PC-3 (cell line): ENCODE measurements around the gene AEN. TPM values are rescaled to one million over a fixed set of nuclear protein-coding genes. Genes with fewer than 3 reads are reported as not detected.

Source experiments
- ATAC-seq: fragments of 200-7000 bp; cut with Tn5 transposase; 2 replicates; pipeline ENCODE4 v1.9.1; 2020; ENCODE audit warnings: mild to moderate bottlenecking, moderate library complexity
- BruUV-seq: library from RNA; stranded (reverse); fragments of 400-500 nt; replicated peaks from 2 replicates; lab custom pipeline; 2021; lab: Mats Ljungman, UMichigan
- CTCF ChIA-PET: fragments of 300-600 bp; sonication (Branson Sonifier 250); formaldehyde crosslinking; loops from one replicate; lab custom pipeline; 2022; ENCODE audit warnings: antibody characterized with exemption; lab: Charles Lee
- POLR2A ChIA-PET: fragments of 300-600 bp; sonication (Branson Sonifier 250); formaldehyde crosslinking; loops from one replicate; lab custom pipeline; 2022; ENCODE audit warnings: antibody characterized with exemption; ENCODE audit not compliant: unreplicated experiment; lab: Charles Lee
- DNase-seq: peaks from one replicate; pipeline ENCODE4 v3.0.0-alpha.2; 2015
- H2AFZ ChIP-seq: fragments of 300-600 bp; sonication (generic); 2 replicates; pipeline ENCODE4 v1.6.0; 2016; ENCODE audit warnings: antibody characterized with exemption, low read length
- H3F3A ChIP-seq: fragments of 300-600 bp; sonication (generic); one replicate; pipeline ENCODE4 v1.6.0; 2017; ENCODE audit warnings: antibody characterized with exemption, low read length, control low read depth, mild to moderate bottlenecking; ENCODE audit not compliant: unreplicated experiment
- H3K27ac ChIP-seq: fragments of 300-600 bp; sonication (generic); 2 replicates; pipeline ENCODE4 v1.5.1; 2016; ENCODE audit warnings: mild to moderate bottlenecking, low read length
- H3K27me3 ChIP-seq: fragments of 300-600 bp; sonication (generic); 2 replicates; pipeline ENCODE4 v1.6.1; 2016; ENCODE audit warnings: low read length, mixed read lengths
- H3K36me3 ChIP-seq: fragments of 300-600 bp; sonication (generic); 2 replicates; pipeline ENCODE4 v1.6.1; 2016; ENCODE audit warnings: low read depth, mixed run types, low read length, mixed read lengths
- H3K4me1 ChIP-seq: fragments of 300-600 bp; sonication (generic); 2 replicates; pipeline ENCODE4 v1.5.1; 2016; ENCODE audit warnings: low read length; ENCODE audit not compliant: insufficient read depth
- H3K4me2 ChIP-seq: fragments of 300-600 bp; sonication (generic); 2 replicates; pipeline ENCODE4 v1.6.0; 2016; ENCODE audit warnings: low read length
- H3K4me3 ChIP-seq: fragments of 300-600 bp; sonication (generic); 2 replicates; pipeline ENCODE4 v1.5.1; 2016; ENCODE audit warnings: mild to moderate bottlenecking, low read length, mixed read lengths
- H3K79me2 ChIP-seq: fragments of 300-600 bp; sonication (generic); 2 replicates; pipeline ENCODE4 v1.6.1; 2017; ENCODE audit warnings: low read length, mixed read lengths
- H3K9ac ChIP-seq: fragments of 300-600 bp; sonication (generic); 2 replicates; pipeline ENCODE4 v1.6.0; 2016; ENCODE audit warnings: mild to moderate bottlenecking, low read length
- H3K9me2 ChIP-seq: fragments of 300-600 bp; sonication (generic); replicated peaks from 2 replicates; pipeline ENCODE4 v1.6.1; 2016; ENCODE audit warnings: mixed run types, low read length, mixed read lengths
- H3K9me3 ChIP-seq: fragments of 300-600 bp; sonication (generic); 2 replicates; pipeline ENCODE4 v1.6.1; 2016; ENCODE audit warnings: low read length, mixed read lengths
- H4K20me1 ChIP-seq: fragments of 300-600 bp; sonication (generic); 2 replicates; pipeline ENCODE4 v1.6.1; 2016; ENCODE audit warnings: low read length, mixed read lengths
- CTCF ChIP-seq: fragments of 300-600 bp; sonication (generic); conservative IDR thresholded peaks from 2 replicates; pipeline ENCODE4 v1.5.1; 2017; ENCODE audit warnings: antibody characterized with exemption, low read depth, mild to moderate bottlenecking, low read length
- EZH2 ChIP-seq: fragments of 300-600 bp; sonication (generic); IDR thresholded peaks from one replicate; pipeline ENCODE4 v1.6.1; 2017; ENCODE audit warnings: antibody characterized with exemption, mild to moderate bottlenecking, low read length; ENCODE audit not compliant: unreplicated experiment
- EZH2phosphoT487 ChIP-seq: fragments of 300-600 bp; sonication (generic); IDR thresholded peaks from 2 replicates; pipeline ENCODE4 v1.6.1; 2018; ENCODE audit warnings: mild to moderate bottlenecking, antibody characterized with exemption, low read length, borderline replicate concordance
- intact Hi-C: fragments of 100-400 bp; cut with micrococcal nuclease; formaldehyde crosslinking; loops from 2 replicates; pipeline ENCODE4 v1.9.0; 2023
- microRNA-seq: library from miRNA; unstranded; fragments of <30 nt; microRNA quantifications from one replicate; pipeline ENCODE4 v1.1.0, GENCODE V29; 2020; ENCODE audit not compliant: unreplicated experiment
- total RNA-seq: library from RNA; depleted of rRNA; stranded (reverse); fragments of >200 nt; gene quantifications from 2 replicates; pipeline ENCODE4 v1.2.3, GENCODE V29; 2014; rRNA removed

The AEN gene
- total RNA-seq, 1 experiment from 2014 or later = 81.3 TPM

- Histone ChIP-seq H3F3A (no peaks in the 10 kb centered on the region), H3K9ac (no peak overlapping the region), H3K27ac (no peak overlapping the region), H3K9me2 (no peaks in the 10 kb centered on the region), H3K79me2 (no peaks in the 10 kb centered on the region), H3K27me3 (no peaks in the 10 kb centered on the region), H3K4me3 (no peak overlapping the region), H2AFZ (no peak overlapping the region), H3K4me2 (no peak overlapping the region), H4K20me1 (no peaks in the 10 kb centered on the region), H3K9me3 (no peaks in the 10 kb centered on the region), H3K36me3 (no peaks in the 10 kb centered on the region), H3K4me1 (no peaks in the 10 kb centered on the region)
- DNase-seq (no peak), ATAC-seq (no peak)
- no TSS peak for BruUV-seq
- CTCF ChIA-PET = no interaction called here
- no peak for TF ChIP-seq CTCF
- no peak for TF ChIP-seq EZH2phosphoT487
- TF ChIP-seq EZH2 = no peak
- intact Hi-C loops = no loop called here
- POLR2A ChIA-PET = no interaction called here
These were observed 60.6 kb downstream of the AEN start for GRCh38 chr15:88681610-88682221.

Small RNA genes within 50 kb of the gene (microRNA-seq; reads per million reads assigned to microRNA genes)
- gene MIR1179 = not detected
- gene MIR3529 = not detected
- gene MIR7-2 = not detected

Other genes starting within 250 kb of the AEN start
- gene MRPL46, start 154.0 kb upstream of the AEN start, total RNA-seq = 33.9 and 42.7 TPM in 2 replicates
- gene MRPS11, start 153.6 kb upstream of the AEN start, total RNA-seq = 76.0 and 92.7 TPM in 2 replicates
- gene DET1, start 74.7 kb upstream of the AEN start, total RNA-seq = 1.5 and 1.6 TPM in 2 replicates
- gene ISG20, start 17.7 kb downstream of the AEN start, total RNA-seq = 48.6 and 64.0 TPM in 2 replicates
- not detected in 2 replicates for gene ACAN, start 182.1 kb downstream of the AEN start, total RNA-seq